Psoas muscle (tissue), 8 donors: Measurements from ENCODE around the gene ELOVL6. TPM values are rescaled to one million over a fixed set of nuclear protein-coding genes. Genes with fewer than 3 reads are reported as not detected.

Experiments
- ATAC-seq, 4 donors: fragments of 200-7000 bp; cut with Tn5 transposase; one replicate each; pipeline ENCODE4 v1.9.1; 2020; ENCODE audit warnings: moderate library complexity in 3 of 4, mild to moderate bottlenecking in 2 of 4
- DNase-seq, 2 donors: peaks; one replicate each; pipeline ENCODE4 v3.0.0-alpha.2; 2020
- H3K27ac ChIP-seq: fragments of 200-600 bp; one replicate; pipeline ENCODE4 v1.8.0; 2022
- H3K27me3 ChIP-seq, 3 donors: fragments of 200-600 bp in 1 of 3; one replicate each; pipeline versions ENCODE4 v1.6.1 to v1.8.0; 2013 to 2022; ENCODE audit warnings: low read length in 2 of 3, mild to moderate bottlenecking in 2 of 3, moderate library complexity in 1 of 3; ENCODE audit not compliant: insufficient read depth in 3 of 3
- H3K36me3 ChIP-seq, 2 donors: fragments of 200-600 bp in 1 of 2; one replicate each; pipeline versions ENCODE4 v1.6.1 to v1.8.0; 2013 to 2022; ENCODE audit warnings: low read depth in 1 of 2, mild to moderate bottlenecking in 1 of 2, moderate library complexity in 1 of 2; ENCODE audit not compliant: insufficient read depth in 1 of 2
- H3K4me1 ChIP-seq: fragments of 200-600 bp; one replicate; pipeline ENCODE4 v1.8.0; 2022
- H3K4me3 ChIP-seq: fragments of 200-600 bp; one replicate; pipeline ENCODE4 v1.8.0; 2022; ENCODE audit warnings: mild to moderate bottlenecking
- H3K9me3 ChIP-seq: fragments of 200-600 bp; one replicate; pipeline ENCODE4 v1.8.0; 2022
- CTCF ChIP-seq: fragments of 200-600 bp; IDR thresholded peaks from one replicate; pipeline ENCODE4 v1.8.0; 2022; ENCODE audit warnings: antibody characterized with exemption
- WGBS, 3 donors: extraction: QIAGEN DNeasy Blood & Tissue Kit; methylation state at CpG; one replicate each; pipeline versions ENCODE4 v1.1.6 to v1.1.7; 2013; 5-methylcytosine and 5-hydroxymethylcytosine counted together
- intact Hi-C, 2 donors: fragments of 100-400 bp; cut with DNase I; formaldehyde crosslinking; loops; one replicate each; pipeline versions ENCODE4 v1.11.0 to v1.14.2; 2022
- polyA plus RNA-seq, 3 donors: library from polyadenylated mRNA; stranded (reverse); fragments of 200-250 nt; gene quantifications; one replicate each; pipeline ENCODE4 v1.2.3, GENCODE V29; 2013
- total RNA-seq, 4 donors: library from RNA; stranded (reverse); fragmentation: NEBNext Ultra II Directional in 2 of 4; extraction: Animal tissue kit (Norgen Biotek cat#: 25700) in 2 of 4; gene quantifications; one replicate each; pipeline versions ENCODE4 v1.2.1 to v1.2.4, GENCODE V29; 2021 to 2023
- donor health status: healthy with polysubstance abuse.
- donor health status: DM: no; HTN: no; CAD: no; lungs with moderate emphysema.
- donor health status: Bipolar disorder and iron deficiency.
- donor health status: healthy.
- donor health status: DM: yes; HTN: yes; CAD: no.
- donor health status: DM: no; HTN: no; CAD: no.
- donor health status: DM: no; HTN: no; CAD: no.
- donor health status: DM: yes; HTN: yes; CAD: no.

ELOVL6 gene
- total and polyA plus RNA-seq, 7 donors = 0.35 to 4.5 (median 0.99) TPM

GRCh38 chr4:110104661-110105060, 93.8 kb downstream of the ELOVL6 start:
- WGBS, 3 donors = 74 to 85% (median 76%) methylated on average over 2 of the region's 2 CpGs
- ATAC-seq (no peak), DNase-seq (no peak)
- Histone ChIP-seq H3K36me3 (no peaks in the 10 kb centered on the region), H3K27me3 (no peaks in the 10 kb centered on the region), H3K4me3 (no peak overlapping the region), H3K27ac (no peak overlapping the region), H3K9me3 (no peaks in the 10 kb centered on the region), H3K4me1 (no peaks in the 10 kb centered on the region)
- no peak for TF ChIP-seq CTCF
- intact Hi-C loops = no loop called here

- Histone ChIP-seq H3K9me3 (no peaks in the 10 kb centered on the region), H3K27me3 (no peaks in the 10 kb centered on the region), H3K36me3 (no peaks in the 10 kb centered on the region), H3K27ac (no peak overlapping the region), H3K4me1 (no peaks in the 10 kb centered on the region), H3K4me3 (no peak overlapping the region)
- TF ChIP-seq CTCF = no peak
- DNase-seq (no peak), ATAC-seq (no peak)
- intact Hi-C loops = no loop called here
Measured at GRCh38 chr4:110099638-110100037, 98.8 kb downstream of the ELOVL6 start.

- Histone ChIP-seq H3K9me3 (no peaks in the 10 kb centered on the region), H3K36me3 (no peaks in the 10 kb centered on the region), H3K27ac (no peak overlapping the region), H3K4me1 (no peaks in the 10 kb centered on the region), H3K4me3 (no peak overlapping the region), H3K27me3 (no peaks in the 10 kb centered on the region)
- TF ChIP-seq CTCF = no peak
- intact Hi-C loops = no loop called here
- DNase-seq (no peak), ATAC-seq (no peak)
- whole genome bisulfite sequencing, 3 donors = 87 to 96% (median 89%) methylated on average over 1 of the region's 1 CpG
Measured at GRCh38 chr4:110096405-110096804, 102.0 kb downstream of the ELOVL6 start.

GRCh38 chr4:110092646-110093045, 105.8 kb downstream of the ELOVL6 start:
- no peaks in the 10 kb centered on the region for H3K9me3 ChIP-seq
- no peaks in the 10 kb centered on the region for H3K4me1 ChIP-seq
- H3K27me3 ChIP-seq = no peaks in the 10 kb centered on the region
- no peaks in the 10 kb centered on the region for H3K36me3 ChIP-seq
- no peak overlapping the region for H3K27ac ChIP-seq
- intact Hi-C loops = no loop called here
- H3K4me3 ChIP-seq = no peak overlapping the region
- no peak for ATAC-seq
- TF ChIP-seq CTCF = no peak
- WGBS, 3 donors = 90 to 91% (median 90%) methylated on average over 4 of the region's 4 CpGs
- no peak for DNase-seq

- Histone ChIP-seq H3K36me3 (no peaks in the 10 kb centered on the region), H3K27me3 (no peaks in the 10 kb centered on the region), H3K4me1 (no peaks in the 10 kb centered on the region), H3K4me3 (no peak overlapping the region), H3K9me3 (no peaks in the 10 kb centered on the region), H3K27ac (no peak overlapping the region)
- no peak for DNase-seq
- intact Hi-C loops = no loop called here
- WGBS, 3 donors = 69 to 74% (median 73%) methylated on average over 6 of the region's 6 CpGs
- ATAC-seq = no peak
- TF ChIP-seq CTCF = no peak
Measured at GRCh38 chr4:110091434-110092140, 106.8 kb downstream of the ELOVL6 start.
